Measurements from ENCODE around the gene HSPB6.

DNA sequence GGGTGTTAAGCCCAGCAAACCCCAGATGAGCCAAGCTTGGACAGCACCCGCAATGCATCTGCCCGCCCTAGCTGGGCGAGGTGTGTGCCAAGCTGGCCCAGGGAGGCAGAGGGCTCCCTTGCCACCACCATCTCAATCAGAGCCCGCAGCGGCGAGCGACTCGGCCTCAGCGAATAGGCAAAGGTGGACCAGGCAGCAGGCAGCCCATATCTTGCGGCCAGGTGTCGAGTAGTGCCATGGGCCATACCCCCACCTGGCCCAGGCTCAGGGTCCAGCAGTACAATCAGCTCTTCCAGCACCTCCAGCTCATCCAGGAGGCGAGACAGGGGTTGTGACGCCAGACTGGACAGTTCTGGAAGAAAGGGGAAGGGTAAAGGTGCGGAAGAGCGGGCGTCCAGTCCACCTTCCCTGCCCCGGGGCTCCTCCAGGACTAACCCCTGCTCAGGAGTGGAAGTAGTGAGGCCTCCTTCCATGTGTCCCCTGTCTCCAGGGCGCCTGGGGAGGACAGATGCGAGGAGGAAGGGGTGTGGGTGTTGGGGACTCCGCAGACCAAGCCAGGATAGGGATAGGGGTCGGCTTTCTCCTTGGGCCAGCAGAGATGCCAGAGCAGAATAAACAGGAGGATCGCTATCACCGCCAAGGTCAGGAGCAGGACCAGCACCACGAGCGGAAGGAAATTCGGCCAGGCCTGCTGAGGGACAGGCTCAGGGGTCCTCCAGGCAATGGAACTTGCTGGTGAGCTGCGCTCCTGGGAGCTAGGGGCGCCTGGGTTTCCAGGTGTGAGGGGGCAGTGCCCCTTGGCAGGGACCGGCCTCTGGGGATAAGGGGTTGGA lies 17.3 kb downstream of the HSPB6 start:
- no peak for TF ChIP-seq EZH2 (IDR thresholded peaks at IDR 0.05)
- TF ChIP-seq, protein P1, sequence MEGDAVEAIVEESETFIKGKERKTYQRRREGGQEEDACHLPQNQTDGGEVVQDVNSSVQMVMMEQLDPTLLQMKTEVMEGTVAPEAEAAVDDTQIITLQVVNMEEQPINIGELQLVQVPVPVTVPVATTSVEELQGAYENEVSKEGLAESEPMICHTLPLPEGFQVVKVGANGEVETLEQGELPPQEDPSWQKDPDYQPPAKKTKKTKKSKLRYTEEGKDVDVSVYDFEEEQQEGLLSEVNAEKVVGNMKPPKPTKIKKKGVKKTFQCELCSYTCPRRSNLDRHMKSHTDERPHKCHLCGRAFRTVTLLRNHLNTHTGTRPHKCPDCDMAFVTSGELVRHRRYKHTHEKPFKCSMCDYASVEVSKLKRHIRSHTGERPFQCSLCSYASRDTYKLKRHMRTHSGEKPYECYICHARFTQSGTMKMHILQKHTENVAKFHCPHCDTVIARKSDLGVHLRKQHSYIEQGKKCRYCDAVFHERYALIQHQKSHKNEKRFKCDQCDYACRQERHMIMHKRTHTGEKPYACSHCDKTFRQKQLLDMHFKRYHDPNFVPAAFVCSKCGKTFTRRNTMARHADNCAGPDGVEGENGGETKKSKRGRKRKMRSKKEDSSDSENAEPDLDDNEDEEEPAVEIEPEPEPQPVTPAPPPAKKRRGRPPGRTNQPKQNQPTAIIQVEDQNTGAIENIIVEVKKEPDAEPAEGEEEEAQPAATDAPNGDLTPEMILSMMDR (IDR thresholded peaks at IDR 0.05 in 2 of 3, conservative IDR thresholded peaks at IDR 0.05 in 1 of 3; ENCODE audit: borderline replicate concordance in 1 of 3, insufficient read depth in 1 of 3, low read depth in 2 of 3, low read length in 2 of 3) = no peak
- TF ChIP-seq YY1 (IDR thresholded peaks at IDR 0.05; ENCODE audit: extremely low read depth, insufficient replicate concordance, low read depth, low read length) = no peak
- TF ChIP-seq POLR2AphosphoS5 (IDR thresholded peaks at IDR 0.05; ENCODE audit: low read depth, low read length) = no peak; the same call in 1 of the 2 replicates
- no peak for TF ChIP-seq SRF (IDR thresholded peaks at IDR 0.05; ENCODE audit: low read depth)
- TF ChIP-seq ZNF274 (IDR thresholded peaks at IDR 0.05; ENCODE audit: low read depth, low read length) = no peak
- TF ChIP-seq MAX (IDR thresholded peaks at IDR 0.05) = no peak
- TF ChIP-seq RAD21 (IDR thresholded peaks at IDR 0.05; ENCODE audit: low read depth) = no peak
- TF ChIP-seq REST (IDR thresholded peaks at IDR 0.05; ENCODE audit: low read depth) = no peak
- TF ChIP-seq SIN3A (IDR thresholded peaks at IDR 0.05; ENCODE audit: low read depth) = no peak
- TF ChIP-seq ATF3 (IDR thresholded peaks at IDR 0.05) = no peak
